Naive thymus-derived CD8-positive, alpha-beta T cell (primary cell): ENCODE data around the gene AGXT. TPM values are rescaled to one million over a fixed set of nuclear protein-coding genes. Genes with fewer than 3 reads are reported as not detected.

Source experiments
- ATAC-seq, 2 donors: fragments of 150-1000 bp; cut with Tn5 transposase in 1 of 2; sonication (Bioruptor Pico), chemical (Tn5 transposase) in 1 of 2; 1 replicate in 1 of 2; 2 replicates in 1 of 2; pipeline ENCODE4 v1.10.0; 2021; ENCODE audit warnings: mild to moderate bottlenecking in 2 of 2, moderate library complexity in 2 of 2
- POLR2A ChIA-PET: fragments of 350-600 bp; sonication (Branson Sonifier 250); formaldehyde crosslinking; loops from one replicate; lab custom pipeline; 2021; ENCODE audit warnings: antibody characterized with exemption; lab: Charles Lee
- DNase-seq, 10 donors: peaks; one replicate each; pipeline versions ENCODE4 v3.0.0 to v3.0.0-alpha.2; 2020 to 2022
- H3K27ac Mint-ChIP-seq, 10 donors: one replicate each; pipeline ENCODE4 v1.8.0; 2020 to 2022; ENCODE audit warnings: mild to moderate bottlenecking in 10 of 10, mixed read lengths in 10 of 10, moderate library complexity in 4 of 10, inconsistent platforms in 1 of 10
- H3K27me3 Mint-ChIP-seq, 5 donors: one replicate each; pipeline ENCODE4 v1.8.0; 2021 to 2022; ENCODE audit warnings: mixed read lengths in 5 of 5
- H3K36me3 Mint-ChIP-seq, 3 donors: one replicate each; pipeline ENCODE4 v1.8.0; 2020 to 2022; ENCODE audit warnings: mixed read lengths in 3 of 3, mild to moderate bottlenecking in 2 of 3, inconsistent platforms in 1 of 3
- H3K4me1 Mint-ChIP-seq, 4 donors: one replicate each; pipeline ENCODE4 v1.8.0; 2021 to 2022; ENCODE audit warnings: mixed read lengths in 4 of 4
- H3K4me3 Mint-ChIP-seq, 10 donors: one replicate each; pipeline ENCODE4 v1.8.0; 2020 to 2022; ENCODE audit warnings: mild to moderate bottlenecking in 10 of 10, mixed read lengths in 10 of 10, moderate library complexity in 6 of 10, inconsistent platforms in 1 of 10
- H3K9me3 Mint-ChIP-seq, 9 donors: one replicate each; pipeline ENCODE4 v1.8.0; 2020 to 2022; ENCODE audit warnings: mixed read lengths in 9 of 9, mild to moderate bottlenecking in 3 of 9, inconsistent platforms in 1 of 9, moderate library complexity in 1 of 9
- polyA plus RNA-seq, 3 donors: library from polyadenylated mRNA; unstranded; fragments of 300-500 nt; fragmentation: Illumina TruSeq; gene quantifications; one replicate each; pipeline ENCODE4 v1.2.3, GENCODE V29; 2021
- total RNA-seq, 8 experiments: library from RNA in 2 of 8; stranded (reverse) in 2 of 8; gene quantifications; one replicate each; pipeline ENCODE4 v1.2.3 and lab custom pipeline; 2021 to 2026

The AGXT gene
- total and polyA plus RNA-seq, 5 experiments from 2014 or later: not detected

DNA sequence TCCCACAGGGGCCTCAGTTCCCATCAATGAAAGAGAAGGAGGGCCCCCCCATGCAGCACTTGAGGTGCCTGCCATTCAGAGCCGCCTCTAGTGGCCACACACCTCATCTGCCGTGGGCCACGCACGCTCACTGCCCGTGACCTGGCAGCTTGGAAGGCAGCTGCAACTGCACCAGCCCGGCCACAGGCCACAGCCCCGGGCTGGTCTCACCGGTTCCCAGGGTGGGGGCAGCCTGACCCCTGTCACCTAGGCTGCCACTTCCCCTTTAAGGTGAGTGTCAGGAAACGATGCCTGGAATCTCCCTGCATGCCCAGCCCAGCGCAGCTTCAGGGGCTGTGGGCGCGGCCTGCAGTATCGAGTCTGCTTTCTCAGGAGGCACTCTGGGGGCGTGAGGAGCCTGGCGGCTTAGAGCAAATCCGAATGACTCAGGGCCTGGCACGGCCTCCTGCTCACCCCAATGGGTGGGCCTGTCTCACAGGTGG, 24.8 kb downstream of the AGXT start:
- DNase-seq: peak in 4 of 10 donors; percentile 16 to 56 (median 20)
- Mint-ChIP-seq H3K9me3 (no peaks in the 10 kb centered on the region), H3K27me3 (peaks cover 0 to 9% (median 0%) of the 10 kb centered on the region in 5 donors), H3K4me3 (peak overlapping the region in 4 of 10 donors; percentile 10 to 59 (median 28)), H3K27ac (peak overlapping the region in 1 of 10 donors; percentile 45), H3K36me3 (no peaks in the 10 kb centered on the region), H3K4me1 (peaks cover 0 to 4% (median 1%) of the 10 kb centered on the region in 4 donors)
- ATAC-seq: no peak
- POLR2A ChIA-PET: interaction anchor here (0.7 kb wide), 1 partner anchor 894 kb away, joined by 3 read pairs; no protein-coding TSS in a partner anchor

GRCh38 chr2:240894006-240894405, 25.4 kb downstream of the AGXT start:
- H3K9me3 Mint-ChIP-seq: no peaks in the 10 kb centered on the region
- H3K36me3 Mint-ChIP-seq: no peaks in the 10 kb centered on the region
- DNase-seq (no peak), ATAC-seq (no peak)
- peaks cover 0 to 4% (median 1%) of the 10 kb centered on the region in 4 donors for H3K4me1 Mint-ChIP-seq
- no peak overlapping the region for H3K4me3 Mint-ChIP-seq
- H3K27me3 Mint-ChIP-seq: peaks cover 0 to 9% (median 0%) of the 10 kb centered on the region in 5 donors
- peak overlapping the region in 1 of 10 donors; percentile 45 for H3K27ac Mint-ChIP-seq
- POLR2A ChIA-PET: no interaction called here

- POLR2A ChIA-PET: no interaction called here
- Mint-ChIP-seq H3K4me1 (peaks cover 0 to 4% (median 1%) of the 10 kb centered on the region in 4 donors), H3K9me3 (no peaks in the 10 kb centered on the region), H3K27ac (no peak overlapping the region), H3K27me3 (peaks cover 0 to 9% (median 0%) of the 10 kb centered on the region in 5 donors), H3K36me3 (no peaks in the 10 kb centered on the region), H3K4me3 (no peak overlapping the region)
- no peak for ATAC-seq
- DNase-seq: no peak
Observed at GRCh38 chr2:240894836-240895558, 26.4 kb downstream of the AGXT start.

DNA sequence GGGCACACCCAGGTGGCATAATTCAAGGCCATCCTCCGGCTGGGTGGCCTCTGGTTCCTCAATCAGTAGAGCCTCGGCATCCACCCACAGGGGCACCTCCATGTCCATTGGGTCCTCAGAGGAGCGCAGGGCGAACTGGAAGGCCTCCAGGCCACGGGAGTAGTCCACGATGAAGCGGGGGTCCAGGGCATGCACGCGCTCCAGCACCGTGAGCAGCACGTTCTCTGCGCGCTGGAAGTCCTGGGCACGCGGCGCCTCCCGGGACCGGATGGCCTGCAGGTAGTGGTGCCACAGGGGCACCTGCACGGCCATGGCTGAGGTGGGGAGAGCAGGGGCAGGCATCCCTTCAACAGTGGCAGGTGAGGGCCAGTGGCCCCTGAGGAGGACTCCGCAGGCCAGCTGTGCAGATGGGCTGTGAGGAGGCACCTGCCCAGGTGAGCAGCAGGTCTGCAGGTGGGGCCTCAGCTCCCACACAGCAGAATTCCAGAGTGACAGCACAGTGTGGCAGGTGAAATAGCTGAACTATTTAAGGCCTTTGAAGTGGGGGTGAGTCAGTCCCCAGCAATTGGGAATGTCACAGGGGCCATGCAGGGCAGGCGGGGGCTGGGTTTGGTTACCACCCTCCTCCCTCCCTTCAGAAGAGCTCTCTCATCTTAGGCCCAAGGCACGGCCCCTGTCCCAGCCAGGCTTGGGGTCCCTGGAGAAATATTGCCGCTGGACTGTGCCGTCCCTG, 27.2 kb downstream of the AGXT start, which contains the start of gene MAB21L4:
Gene MAB21L4, minus strand, starts transcription at position 501 of the 733 bp plus-strand sequence. Its CDS starts 159 bp downstream, at position 342.
- Mint-ChIP-seq H3K36me3 (no peaks in the 10 kb centered on the region), H3K27ac (no peak within 1 kb of the TSS), H3K4me1 (peaks cover 0 to 4% (median 1%) of the 10 kb centered on the region in 4 donors), H3K4me3 (no peak within 1 kb of the TSS), H3K9me3 (no peaks in the 10 kb centered on the region), H3K27me3 (peaks cover 0 to 9% (median 0%) of the 10 kb centered on the region in 5 donors)
- POLR2A ChIA-PET: interaction anchor here (0.6 kb wide), 1 partner anchor 238 kb away, joined by 4 read pairs; no protein-coding TSS in a partner anchor
- DNase-seq: no peak
- ATAC-seq: no peak

DNA sequence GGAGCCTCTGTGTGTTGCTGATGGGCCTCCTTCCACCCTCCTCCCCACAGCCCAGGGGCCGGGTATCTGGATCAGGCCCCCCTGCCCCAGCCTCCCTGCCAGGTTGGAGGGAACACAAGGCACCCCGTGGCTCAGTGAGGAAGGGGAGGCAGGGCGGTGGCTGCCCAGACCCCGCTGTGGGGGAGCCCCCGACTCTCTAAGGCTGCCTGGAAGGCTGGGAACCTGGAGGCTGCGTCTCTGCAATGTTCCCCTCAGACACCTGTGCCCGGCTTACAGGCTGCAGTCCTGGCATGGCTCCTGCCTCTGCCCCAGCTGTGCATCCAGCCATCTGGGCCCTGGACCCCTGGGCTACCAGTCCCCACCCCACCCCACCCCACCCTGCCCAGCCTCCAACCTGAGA, 27.8 kb downstream of the AGXT start:
- H3K4me3 Mint-ChIP-seq: no peak overlapping the region
- no peak for DNase-seq
- no peaks in the 10 kb centered on the region for H3K36me3 Mint-ChIP-seq
- no peaks in the 10 kb centered on the region for H3K9me3 Mint-ChIP-seq
- peaks cover 0 to 9% (median 1%) of the 10 kb centered on the region in 5 donors for H3K27me3 Mint-ChIP-seq
- POLR2A ChIA-PET: interaction anchor here (0.5 kb wide), 1 partner anchor 870 kb away, joined by 8 read pairs; no protein-coding TSS in a partner anchor
- H3K4me1 Mint-ChIP-seq: peaks cover 0 to 4% (median 1%) of the 10 kb centered on the region in 4 donors
- H3K27ac Mint-ChIP-seq: no peak overlapping the region
- no peak for ATAC-seq

GRCh38 chr2:240896871-240897692, 28.5 kb downstream of the AGXT start:
- H3K27ac Mint-ChIP-seq: no peak overlapping the region
- ATAC-seq (no peak), DNase-seq (no peak)
- H3K4me3 Mint-ChIP-seq: no peak overlapping the region
- peaks cover 0 to 4% (median 1%) of the 10 kb centered on the region in 4 donors for H3K4me1 Mint-ChIP-seq
- no peaks in the 10 kb centered on the region for H3K36me3 Mint-ChIP-seq
- H3K9me3 Mint-ChIP-seq: no peaks in the 10 kb centered on the region
- H3K27me3 Mint-ChIP-seq: peaks cover 0 to 9% (median 1%) of the 10 kb centered on the region in 5 donors
- POLR2A ChIA-PET: interaction anchor here (0.5 kb wide), 1 partner anchor 871 kb away, joined by 8 read pairs; no protein-coding TSS in a partner anchor

DNA sequence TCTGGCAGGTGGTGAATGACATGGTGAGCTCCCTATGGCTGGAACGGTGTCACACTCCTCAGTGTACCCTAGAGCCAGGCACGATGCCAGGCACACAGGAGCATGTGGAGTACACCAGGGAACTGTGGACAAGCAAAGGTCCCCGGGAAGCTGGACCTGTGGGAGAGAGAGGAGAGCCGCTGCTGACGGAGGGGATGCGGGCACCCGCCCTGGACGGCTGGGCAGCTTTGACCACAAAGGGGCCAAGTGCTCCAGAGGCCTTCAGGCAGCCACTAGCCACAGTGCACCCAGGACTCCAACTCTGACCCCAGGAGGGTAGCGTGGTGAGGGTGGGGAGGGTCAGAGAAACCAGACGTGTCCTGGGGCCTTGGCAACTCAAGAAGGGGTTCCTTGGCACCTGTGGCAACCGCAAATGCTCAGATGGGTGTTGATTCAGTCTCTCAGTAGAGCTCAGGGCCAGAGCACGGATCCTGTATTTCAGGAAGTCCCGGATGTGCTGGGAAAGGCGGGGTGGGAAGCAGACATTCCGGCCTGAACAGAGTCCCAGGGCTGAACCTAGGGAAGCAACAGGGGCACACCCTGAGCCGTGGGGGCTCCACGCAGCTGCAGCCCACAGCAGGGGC, 29.6 kb downstream of the AGXT start:
- Mint-ChIP-seq H3K27ac (no peak overlapping the region), H3K4me3 (no peak overlapping the region), H3K36me3 (no peaks in the 10 kb centered on the region), H3K9me3 (no peaks in the 10 kb centered on the region), H3K27me3 (peaks cover 0 to 9% (median 1%) of the 10 kb centered on the region in 5 donors), H3K4me1 (peaks cover 0 to 4% (median 1%) of the 10 kb centered on the region in 4 donors)
- no peak for DNase-seq
- POLR2A ChIA-PET: no interaction called here
- ATAC-seq: no peak

GRCh38 chr2:240898731-240899467, 30.3 kb downstream of the AGXT start:
- H3K4me3 Mint-ChIP-seq: no peak overlapping the region
- POLR2A ChIA-PET: no interaction called here
- H3K4me1 Mint-ChIP-seq: no peaks in the 10 kb centered on the region
- DNase-seq (no peak), ATAC-seq (no peak)
- no peaks in the 10 kb centered on the region for H3K36me3 Mint-ChIP-seq
- H3K9me3 Mint-ChIP-seq: no peaks in the 10 kb centered on the region
- H3K27ac Mint-ChIP-seq: no peak overlapping the region
- peaks cover 0 to 9% (median 1%) of the 10 kb centered on the region in 5 donors for H3K27me3 Mint-ChIP-seq

DNA sequence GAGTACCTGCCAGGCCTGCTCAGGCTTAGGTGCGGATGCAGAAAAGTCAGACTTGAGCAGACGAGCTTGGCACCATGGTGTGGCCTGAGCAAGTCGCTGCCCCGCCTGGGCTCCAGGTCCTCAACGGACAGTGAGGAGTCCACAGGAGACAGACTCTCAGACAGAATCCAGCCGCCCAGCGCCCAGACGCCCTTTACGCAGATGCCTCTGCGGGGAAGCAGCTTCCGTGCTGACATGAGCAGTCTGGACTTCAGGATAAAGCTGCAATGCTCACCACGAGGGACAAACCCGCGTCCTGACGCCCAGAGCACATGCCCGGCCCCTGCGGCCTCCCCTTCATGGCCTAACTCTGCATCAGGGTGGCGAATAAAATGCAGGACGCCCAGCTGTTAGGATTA, 30.8 kb downstream of the AGXT start:
- no peak for DNase-seq
- no peaks in the 10 kb centered on the region for H3K9me3 Mint-ChIP-seq
- H3K4me3 Mint-ChIP-seq: no peak overlapping the region
- H3K36me3 Mint-ChIP-seq: no peaks in the 10 kb centered on the region
- no peak for ATAC-seq
- H3K27ac Mint-ChIP-seq: no peak overlapping the region
- POLR2A ChIA-PET: no interaction called here
- no peaks in the 10 kb centered on the region for H3K4me1 Mint-ChIP-seq
- H3K27me3 Mint-ChIP-seq: peaks cover 0 to 9% (median 1%) of the 10 kb centered on the region in 5 donors

DNA sequence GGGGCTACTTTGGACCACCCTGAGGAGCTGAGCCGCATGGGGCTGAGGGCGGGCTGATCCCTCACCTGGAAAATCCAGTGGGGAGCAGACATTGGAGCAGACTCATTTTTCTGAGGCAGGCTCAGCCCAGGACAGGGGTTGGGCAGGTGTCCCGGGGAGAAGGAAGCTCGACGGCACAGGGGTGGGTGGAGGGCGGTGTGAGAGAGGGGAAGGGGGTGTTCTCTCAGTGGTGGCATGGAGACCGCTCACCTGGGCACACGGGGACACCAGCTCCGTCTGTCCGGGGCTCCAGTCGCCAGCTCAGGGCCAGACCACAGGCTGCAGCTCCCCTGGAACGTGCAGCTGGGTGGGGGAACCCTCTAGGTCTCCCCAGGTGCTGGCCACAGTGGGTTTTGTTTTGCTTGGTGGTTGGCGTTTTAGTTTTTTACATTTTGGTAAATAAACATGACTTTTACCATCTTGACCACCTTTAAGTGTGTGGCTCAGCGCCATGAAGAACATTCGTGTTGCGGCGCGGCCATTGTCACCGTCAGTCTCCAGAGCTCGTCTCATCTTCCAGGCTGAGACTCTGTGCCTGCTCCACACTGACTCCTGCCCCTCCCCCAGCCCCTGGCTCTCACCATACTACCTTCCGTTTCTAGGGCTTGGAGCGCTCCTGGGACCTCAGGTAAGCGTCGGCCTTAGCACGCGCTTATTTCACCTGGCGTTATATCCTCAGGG, 31.7 kb downstream of the AGXT start:
- no peak overlapping the region for H3K27ac Mint-ChIP-seq
- ATAC-seq (no peak), DNase-seq (no peak)
- H3K4me3 Mint-ChIP-seq: no peak overlapping the region
- no peaks in the 10 kb centered on the region for H3K36me3 Mint-ChIP-seq
- H3K4me1 Mint-ChIP-seq: no peaks in the 10 kb centered on the region
- POLR2A ChIA-PET: no interaction called here
- no peaks in the 10 kb centered on the region for H3K9me3 Mint-ChIP-seq
- peaks cover 0 to 9% (median 1%) of the 10 kb centered on the region in 5 donors for H3K27me3 Mint-ChIP-seq
